HFF-Myc (cell line): ENCODE data around the gene SLIT1.

ENCODE experiments used
- DNase-seq: peaks from one replicate; pipeline ENCODE4 v3.0.0-alpha.2; 2011; ENCODE audit warnings: low read depth; ENCODE audit errors: extremely low read depth
- H3K4me3 ChIP-seq: replicated peaks from 2 replicates; pipeline ENCODE4 v1.5.1; 2011; ENCODE audit warnings: low read depth, mild to moderate bottlenecking, control low read depth, low read length
- CTCF ChIP-seq: IDR thresholded peaks from 2 replicates; pipeline ENCODE4 v1.5.1; 2012; ENCODE audit warnings: mild to moderate bottlenecking, low read depth, low read length, control low read depth; ENCODE audit errors: missing control alignments

The SLIT1 gene

GRCh38 chr10:97019213-97019844 lies 166.4 kb downstream of the SLIT1 start:
- no peak overlapping the region for H3K4me3 ChIP-seq
- no peak for DNase-seq
- no peak for TF ChIP-seq CTCF

GRCh38 chr10:97018251-97019212 lies 167.2 kb downstream of the SLIT1 start:
- TF ChIP-seq CTCF = no peak
- H3K4me3 ChIP-seq = no peak overlapping the region
- DNase-seq = no peak

- no peak overlapping the region for H3K4me3 ChIP-seq
- no peak for DNase-seq
- TF ChIP-seq CTCF = no peak
Measured at GRCh38 chr10:97017474-97017903, 168.3 kb downstream of the SLIT1 start.

- DNase-seq = no peak
- no peak overlapping the region for H3K4me3 ChIP-seq
- TF ChIP-seq CTCF = no peak
Measured at GRCh38 chr10:97016728-97017473, 168.9 kb downstream of the SLIT1 start.

- TF ChIP-seq CTCF = no peak
- H3K4me3 ChIP-seq = no peak overlapping the region
- DNase-seq = no peak
Measured at GRCh38 chr10:97015240-97015639, 170.5 kb downstream of the SLIT1 start.

GRCh38 chr10:97013983-97014382 lies 171.8 kb downstream of the SLIT1 start:
- DNase-seq = no peak
- no peak overlapping the region for H3K4me3 ChIP-seq
- TF ChIP-seq CTCF = no peak
